Stimulated activated memory B cell treated with anti-CD40 and anti-IgM and Interleukin-4, amounts not matched to agents 10 μg/mL and 1 μg/mL and 100 μg/mL, for 72 hours (primary cell): Measurements from ENCODE around the gene PNMA6F.
"Not testable (repeated sequence)": the region's sequence is repeated elsewhere in the genome, so short reads cannot be mapped to it uniquely, and the experiment has no call there.

Experiments used
- ATAC-seq: fragments of 150-1000 bp; cut with Tn5 transposase; 2 replicates; pipeline ENCODE4 v1.10.0; 2021
- H3K27ac Mint-ChIP-seq: one replicate; pipeline ENCODE4 v1.8.0; 2022; ENCODE audit warnings: mild to moderate bottlenecking, mixed read lengths
- H3K27me3 Mint-ChIP-seq: one replicate; pipeline ENCODE4 v1.8.0; 2022; ENCODE audit warnings: mixed read lengths
- H3K36me3 Mint-ChIP-seq: one replicate; pipeline ENCODE4 v1.8.0; 2022; ENCODE audit warnings: mixed read lengths
- H3K4me1 Mint-ChIP-seq: one replicate; pipeline ENCODE4 v1.8.0; 2022; ENCODE audit warnings: mixed read lengths
- H3K4me3 Mint-ChIP-seq: one replicate; pipeline ENCODE4 v1.8.0; 2022; ENCODE audit warnings: mild to moderate bottlenecking, moderate library complexity, mixed read lengths
- H3K9me3 Mint-ChIP-seq: one replicate; pipeline ENCODE4 v1.8.0; 2022; ENCODE audit warnings: mixed read lengths

The PNMA6F gene

GRCh38 chrX:153293485-153294071, 28.0 kb downstream of the PNMA6F start:
- peaks cover 12% of the 10 kb centered on the region for H3K4me1 Mint-ChIP-seq
- not testable (repeated sequence) for H3K27ac Mint-ChIP-seq, H3K27me3 Mint-ChIP-seq, H3K9me3 Mint-ChIP-seq, ATAC-seq, H3K36me3 Mint-ChIP-seq
- H3K4me3 Mint-ChIP-seq = peak overlapping the region; percentile 5

GRCh38 chrX:153288807-153289206, 32.8 kb downstream of the PNMA6F start:
- not testable (repeated sequence) for H3K27me3 Mint-ChIP-seq, ATAC-seq, H3K27ac Mint-ChIP-seq, H3K4me1 Mint-ChIP-seq, H3K4me3 Mint-ChIP-seq, H3K9me3 Mint-ChIP-seq, H3K36me3 Mint-ChIP-seq

- ATAC-seq, H3K36me3 Mint-ChIP-seq, H3K27ac Mint-ChIP-seq, H3K4me1 Mint-ChIP-seq, H3K4me3 Mint-ChIP-seq, H3K9me3 Mint-ChIP-seq, H3K27me3 Mint-ChIP-seq: not testable (repeated sequence)
Observed at GRCh38 chrX:153285678-153286077, 35.9 kb downstream of the PNMA6F start.

- not testable (repeated sequence) for H3K27me3 Mint-ChIP-seq, H3K4me3 Mint-ChIP-seq, H3K36me3 Mint-ChIP-seq, H3K4me1 Mint-ChIP-seq, H3K9me3 Mint-ChIP-seq, ATAC-seq, H3K27ac Mint-ChIP-seq
Observed at GRCh38 chrX:153283982-153284381, 37.6 kb downstream of the PNMA6F start.

- not testable (repeated sequence) for H3K4me1 Mint-ChIP-seq, H3K27me3 Mint-ChIP-seq, H3K4me3 Mint-ChIP-seq, ATAC-seq, H3K36me3 Mint-ChIP-seq, H3K27ac Mint-ChIP-seq, H3K9me3 Mint-ChIP-seq
Observed at GRCh38 chrX:153281784-153282183, 39.8 kb downstream of the PNMA6F start.

- not testable (repeated sequence) for H3K27me3 Mint-ChIP-seq, ATAC-seq, H3K27ac Mint-ChIP-seq
Observed at GRCh38 chrX:153279304-153279703, 42.3 kb downstream of the PNMA6F start.

GRCh38 chrX:153276049-153276448, 45.5 kb downstream of the PNMA6F start:
- not testable (repeated sequence) for H3K27me3 Mint-ChIP-seq, H3K4me3 Mint-ChIP-seq, ATAC-seq, H3K36me3 Mint-ChIP-seq, H3K9me3 Mint-ChIP-seq, H3K4me1 Mint-ChIP-seq, H3K27ac Mint-ChIP-seq

More at GRCh38 chrX:153279304-153279703, 42.3 kb downstream of the PNMA6F start:
- H3K9me3 Mint-ChIP-seq, H3K4me3 Mint-ChIP-seq, H3K4me1 Mint-ChIP-seq, H3K36me3 Mint-ChIP-seq: not testable (repeated sequence)

GRCh38 chrX:153275418-153275817, 46.1 kb downstream of the PNMA6F start:
- H3K36me3 Mint-ChIP-seq, H3K27ac Mint-ChIP-seq, H3K27me3 Mint-ChIP-seq, H3K4me3 Mint-ChIP-seq, ATAC-seq, H3K4me1 Mint-ChIP-seq, H3K9me3 Mint-ChIP-seq: not testable (repeated sequence)

GRCh38 chrX:153272584-153272983, 49.0 kb downstream of the PNMA6F start:
- not testable (repeated sequence) for H3K27me3 Mint-ChIP-seq, H3K9me3 Mint-ChIP-seq, H3K27ac Mint-ChIP-seq, H3K36me3 Mint-ChIP-seq, ATAC-seq, H3K4me1 Mint-ChIP-seq, H3K4me3 Mint-ChIP-seq

- not testable (repeated sequence) for H3K27ac Mint-ChIP-seq, H3K36me3 Mint-ChIP-seq, H3K27me3 Mint-ChIP-seq, H3K9me3 Mint-ChIP-seq, ATAC-seq, H3K4me3 Mint-ChIP-seq, H3K4me1 Mint-ChIP-seq
Observed at GRCh38 chrX:153272070-153272469, 49.5 kb downstream of the PNMA6F start.
